HepG2 (cell line): ENCODE data around the gene USE1. TPM values are rescaled to one million over a fixed set of nuclear protein-coding genes. Genes with fewer than 3 reads are reported as not detected.
A peak's percentile ranks its signal among the peaks of the same experiment; 100 is the strongest.

Experiments
- ARNT2 ChIP-seq: sonication (generic); formaldehyde crosslinking; IDR thresholded peaks from 2 replicates; pipeline ENCODE4 v1.8.0; 2022; ENCODE audit warnings: mild to moderate bottlenecking, low read depth, missing genetic modification reagents, moderate library complexity
- JUND ChIP-seq: sonication (generic); formaldehyde crosslinking; IDR thresholded peaks from 2 replicates; pipeline ENCODE4 v1.8.0; 2022; ENCODE audit warnings: mild to moderate bottlenecking, missing genetic modification reagents
- KLF15 ChIP-seq: sonication (generic); formaldehyde crosslinking; IDR thresholded peaks from 2 replicates; pipeline ENCODE4 v1.8.1; 2023; ENCODE audit warnings: borderline replicate concordance, mild to moderate bottlenecking, inconsistent platforms, missing genetic modification reagents, mixed read lengths
- MEF2D ChIP-seq: sonication (generic); formaldehyde crosslinking; IDR thresholded peaks from 2 replicates; pipeline ENCODE4 v1.5.1; 2020; ENCODE audit warnings: mild to moderate bottlenecking, missing genetic modification reagents
- NFRKB ChIP-seq: fragments of 450-650 bp; IDR thresholded peaks from 2 replicates; pipeline ENCODE4 v1.6.1; 2017
- PRPF4 ChIP-seq: fragments of 200-400 bp; formaldehyde crosslinking; IDR thresholded peaks from 2 replicates; pipeline ENCODE4 v1.6.1; 2016; ENCODE audit warnings: low read length, low read depth; ENCODE audit not compliant: poor library complexity, severe bottlenecking
- RBAK ChIP-seq: sonication (generic); formaldehyde crosslinking; IDR thresholded peaks from 2 replicates; pipeline ENCODE4 v1.5.1; 2020; ENCODE audit warnings: mild to moderate bottlenecking, missing genetic modification reagents
- SOX6 ChIP-seq, 2 experiments: fragments of 450-650 bp in 1 of 2; sonication (generic) in 1 of 2; formaldehyde crosslinking in 1 of 2; IDR thresholded peaks; 2 replicates each; pipeline versions ENCODE4 v1.4.0 to v1.6.1; 2017 to 2020; ENCODE audit warnings: antibody characterized with exemption in 1 of 2, mild to moderate bottlenecking in 1 of 2, missing genetic modification reagents in 1 of 2
- SRSF9 ChIP-seq: fragments of 200-400 bp; formaldehyde crosslinking; IDR thresholded peaks from 2 replicates; pipeline ENCODE4 v1.6.1; 2018; ENCODE audit warnings: borderline replicate concordance, mild to moderate bottlenecking, low read depth, low read length; ENCODE audit not compliant: insufficient read depth, poor library complexity, severe bottlenecking
- THYN1 ChIP-seq: sonication (generic); formaldehyde crosslinking; IDR thresholded peaks from 2 replicates; pipeline ENCODE4 v1.8.1; 2023; ENCODE audit warnings: low read depth, mild to moderate bottlenecking, moderate library complexity, missing genetic modification reagents, borderline replicate concordance
- TSC22D2 ChIP-seq: sonication (generic); formaldehyde crosslinking; IDR thresholded peaks from 2 replicates; pipeline ENCODE4 v1.5.1; 2020; ENCODE audit warnings: missing genetic modification reagents, mild to moderate bottlenecking, borderline replicate concordance
- YEATS4 ChIP-seq: sonication (generic); formaldehyde crosslinking; IDR thresholded peaks from 2 replicates; pipeline ENCODE4 v1.4.0; 2020; ENCODE audit warnings: missing genetic modification reagents, borderline replicate concordance
- ZBTB7B ChIP-seq: sonication (generic); formaldehyde crosslinking; IDR thresholded peaks from 2 replicates; pipeline ENCODE4 v1.4.0; 2020; ENCODE audit warnings: missing genetic modification reagents
- ZNF230 ChIP-seq: sonication (generic); formaldehyde crosslinking; IDR thresholded peaks from 2 replicates; pipeline ENCODE4 v1.4.0; 2020; ENCODE audit warnings: mild to moderate bottlenecking, missing genetic modification reagents
- ZNF264 ChIP-seq: sonication (generic); formaldehyde crosslinking; IDR thresholded peaks from 2 replicates; pipeline ENCODE4 v1.4.0; 2020; ENCODE audit warnings: missing genetic modification reagents
- ZNF30 ChIP-seq: sonication (generic); formaldehyde crosslinking; IDR thresholded peaks from 2 replicates; pipeline ENCODE4 v1.5.0; 2020; ENCODE audit warnings: mild to moderate bottlenecking, missing genetic modification reagents
- ZNF652 ChIP-seq: IDR thresholded peaks from 2 replicates; pipeline ENCODE4 v1.6.1; 2016; ENCODE audit warnings: low read depth, borderline replicate concordance
- ZNF841 ChIP-seq: sonication (generic); formaldehyde crosslinking; IDR thresholded peaks from 2 replicates; pipeline ENCODE4 v1.8.1; 2023; ENCODE audit warnings: missing genetic modification reagents, borderline replicate concordance
- polyA plus RNA-seq, 8 experiments: library from polyadenylated mRNA; depleted of rRNA in 3 of 8; stranded (reverse) in 7 of 8; unstranded in 1 of 8; fragments of >200 nt; fragmentation: Illumina TruSeq in 4 of 8; extraction: Trizol in 4 of 8; gene quantifications; 2 replicates each; pipeline versions ENCODE4 v1.2.1 to v1.2.3, GENCODE V29; 2011 to 2016; ENCODE audit warnings: low read depth in 4 of 8, missing spikeins in 1 of 8, mixed read lengths in 1 of 8; ENCODE audit not compliant: insufficient read depth in 1 of 8
- total RNA-seq, 5 experiments: library from RNA; depleted of rRNA; stranded (reverse); fragments of >200 nt; fragmentation: Illumina TruSeq; extraction: Trizol; gene quantifications; 2 replicates each; pipeline ENCODE4 v1.2.3, GENCODE V29; 2016; ENCODE audit warnings: low read depth in 1 of 5
- TF ChIP-seq, protein P1 (sequence below): IDR thresholded peaks from 2 replicates; pipeline ENCODE4 v1.6.1; 2016; ENCODE audit warnings: low read depth
- TF ChIP-seq, protein P2 (sequence below): fragments of 450-650 bp; IDR thresholded peaks from 2 replicates; pipeline ENCODE4 v1.6.1; 2017; ENCODE audit warnings: mild to moderate bottlenecking
- TF ChIP-seq, protein P3 (sequence below): sonication (generic); formaldehyde crosslinking; IDR thresholded peaks from 2 replicates; pipeline ENCODE4 v1.4.0; 2020; ENCODE audit warnings: missing genetic modification reagents
- TF ChIP-seq, protein P4 (sequence below): IDR thresholded peaks from 2 replicates; pipeline ENCODE4 v1.6.1; 2016; ENCODE audit warnings: mild to moderate bottlenecking, missing biosample characterization, missing genetic modification reagents

USE1 gene
- total and polyA plus RNA-seq, 2 of the 13 experiments (the other 11 are each of a cell fraction or from before 2014, with no cell fraction given) = 9.9 to 17.6 TPM

DNA sequence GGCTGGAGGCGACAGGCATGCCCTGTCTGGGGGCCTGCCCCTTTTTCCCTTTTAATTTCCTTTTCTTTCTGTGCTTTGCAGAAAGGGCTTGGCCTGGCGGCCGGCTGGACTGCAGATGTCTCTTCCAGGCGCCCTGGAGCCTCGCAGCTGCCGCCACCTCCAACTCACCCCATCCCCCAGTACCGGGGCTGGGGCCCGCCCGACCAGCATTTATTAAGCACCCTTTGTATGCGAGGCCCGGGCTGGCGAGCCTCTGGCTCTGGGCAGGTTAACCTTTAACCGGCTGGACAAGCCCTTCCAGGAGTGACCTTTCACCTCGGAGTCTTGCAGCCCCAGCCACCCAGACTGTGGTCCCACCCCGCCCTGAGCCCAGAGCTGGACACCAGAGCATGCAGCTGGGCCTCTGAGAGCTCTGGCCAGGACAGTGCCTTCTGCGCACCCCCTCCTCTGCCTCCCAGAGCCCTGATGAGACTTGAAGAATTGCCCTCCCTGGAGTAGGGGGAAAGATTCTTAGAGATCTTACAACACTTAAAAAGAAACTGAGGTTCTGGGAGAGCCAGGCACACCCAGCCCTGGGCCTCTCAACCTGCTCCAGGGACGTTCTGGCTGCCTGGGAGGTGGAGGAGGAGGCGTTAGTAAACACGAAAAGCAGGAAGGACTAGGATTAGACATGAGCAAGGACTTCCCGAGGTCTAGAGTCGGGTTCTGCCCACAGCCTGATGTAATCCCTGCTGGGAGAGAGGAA, 31.7 kb downstream of the USE1 start (continued):
- TF ChIP-seq TSC22D2 (CRISPR knock-in tag) (no peak), ZNF652 (CRISPR knock-in tag) (peak; percentile 58; the same call in 1 of the 2 replicates), ZNF841 (CRISPR knock-in tag) (no peak), SOX6 (IDR thresholded peaks at IDR 0.05) (no peak), SOX6 (CRISPR knock-in tag; IDR thresholded peaks at IDR 0.05) (peak; percentile 34; the same call in 1 of the 2 replicates), NFRKB (no peak), RBAK (CRISPR knock-in tag) (no peak), ARNT2 (no peak), ZNF30 (CRISPR knock-in tag) (no peak), JUND (CRISPR knock-in tag) (no peak), YEATS4 (CRISPR knock-in tag) (peak; percentile 62), THYN1 (CRISPR knock-in tag) (no peak), MEF2D (CRISPR knock-in tag) (no peak; the same call in 1 of the 2 replicates), SRSF9 (no peak), PRPF4 (no peak), KLF15 (CRISPR knock-in tag) (no peak), ZNF230 (CRISPR knock-in tag) (no peak), ZNF264 (0 out of 2 replicates have a peak, but pooled peaks have one; percentile 35), ZBTB7B (peak; percentile 35; the same call in 1 of the 2 replicates)
- TF ChIP-seq, protein P1, sequence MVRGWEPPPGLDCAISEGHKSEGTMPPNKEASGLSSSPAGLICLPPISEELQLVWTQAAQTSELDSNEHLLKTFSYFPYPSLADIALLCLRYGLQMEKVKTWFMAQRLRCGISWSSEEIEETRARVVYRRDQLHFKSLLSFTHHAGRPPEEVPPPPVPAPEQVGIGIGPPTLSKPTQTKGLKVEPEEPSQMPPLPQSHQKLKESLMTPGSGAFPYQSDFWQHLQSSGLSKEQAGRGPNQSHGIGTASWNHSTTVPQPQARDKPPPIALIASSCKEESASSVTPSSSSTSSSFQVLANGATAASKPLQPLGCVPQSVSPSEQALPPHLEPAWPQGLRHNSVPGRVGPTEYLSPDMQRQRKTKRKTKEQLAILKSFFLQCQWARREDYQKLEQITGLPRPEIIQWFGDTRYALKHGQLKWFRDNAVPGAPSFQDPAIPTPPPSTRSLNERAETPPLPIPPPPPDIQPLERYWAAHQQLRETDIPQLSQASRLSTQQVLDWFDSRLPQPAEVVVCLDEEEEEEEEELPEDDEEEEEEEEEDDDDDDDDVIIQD (CRISPR knock-in tag) = no peak
- TF ChIP-seq, protein P2, sequence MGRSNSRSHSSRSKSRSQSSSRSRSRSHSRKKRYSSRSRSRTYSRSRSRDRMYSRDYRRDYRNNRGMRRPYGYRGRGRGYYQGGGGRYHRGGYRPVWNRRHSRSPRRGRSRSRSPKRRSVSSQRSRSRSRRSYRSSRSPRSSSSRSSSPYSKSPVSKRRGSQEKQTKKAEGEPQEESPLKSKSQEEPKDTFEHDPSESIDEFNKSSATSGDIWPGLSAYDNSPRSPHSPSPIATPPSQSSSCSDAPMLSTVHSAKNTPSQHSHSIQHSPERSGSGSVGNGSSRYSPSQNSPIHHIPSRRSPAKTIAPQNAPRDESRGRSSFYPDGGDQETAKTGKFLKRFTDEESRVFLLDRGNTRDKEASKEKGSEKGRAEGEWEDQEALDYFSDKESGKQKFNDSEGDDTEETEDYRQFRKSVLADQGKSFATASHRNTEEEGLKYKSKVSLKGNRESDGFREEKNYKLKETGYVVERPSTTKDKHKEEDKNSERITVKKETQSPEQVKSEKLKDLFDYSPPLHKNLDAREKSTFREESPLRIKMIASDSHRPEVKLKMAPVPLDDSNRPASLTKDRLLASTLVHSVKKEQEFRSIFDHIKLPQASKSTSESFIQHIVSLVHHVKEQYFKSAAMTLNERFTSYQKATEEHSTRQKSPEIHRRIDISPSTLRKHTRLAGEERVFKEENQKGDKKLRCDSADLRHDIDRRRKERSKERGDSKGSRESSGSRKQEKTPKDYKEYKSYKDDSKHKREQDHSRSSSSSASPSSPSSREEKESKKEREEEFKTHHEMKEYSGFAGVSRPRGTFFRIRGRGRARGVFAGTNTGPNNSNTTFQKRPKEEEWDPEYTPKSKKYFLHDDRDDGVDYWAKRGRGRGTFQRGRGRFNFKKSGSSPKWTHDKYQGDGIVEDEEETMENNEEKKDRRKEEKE = no peak
- TF ChIP-seq, protein P3, sequence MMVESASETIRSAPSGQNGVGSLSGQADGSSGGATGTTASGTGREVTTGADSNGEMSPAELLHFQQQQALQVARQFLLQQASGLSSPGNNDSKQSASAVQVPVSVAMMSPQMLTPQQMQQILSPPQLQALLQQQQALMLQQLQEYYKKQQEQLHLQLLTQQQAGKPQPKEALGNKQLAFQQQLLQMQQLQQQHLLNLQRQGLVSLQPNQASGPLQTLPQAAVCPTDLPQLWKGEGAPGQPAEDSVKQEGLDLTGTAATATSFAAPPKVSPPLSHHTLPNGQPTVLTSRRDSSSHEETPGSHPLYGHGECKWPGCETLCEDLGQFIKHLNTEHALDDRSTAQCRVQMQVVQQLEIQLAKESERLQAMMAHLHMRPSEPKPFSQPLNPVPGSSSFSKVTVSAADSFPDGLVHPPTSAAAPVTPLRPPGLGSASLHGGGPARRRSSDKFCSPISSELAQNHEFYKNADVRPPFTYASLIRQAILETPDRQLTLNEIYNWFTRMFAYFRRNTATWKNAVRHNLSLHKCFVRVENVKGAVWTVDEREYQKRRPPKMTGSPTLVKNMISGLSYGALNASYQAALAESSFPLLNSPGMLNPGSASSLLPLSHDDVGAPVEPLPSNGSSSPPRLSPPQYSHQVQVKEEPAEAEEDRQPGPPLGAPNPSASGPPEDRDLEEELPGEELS (CRISPR knock-in tag) = no peak
- TF ChIP-seq, protein P4, sequence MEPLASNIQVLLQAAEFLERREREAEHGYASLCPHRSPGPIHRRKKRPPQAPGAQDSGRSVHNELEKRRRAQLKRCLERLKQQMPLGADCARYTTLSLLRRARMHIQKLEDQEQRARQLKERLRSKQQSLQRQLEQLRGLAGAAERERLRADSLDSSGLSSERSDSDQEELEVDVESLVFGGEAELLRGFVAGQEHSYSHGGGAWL (CRISPR knock-in tag) = no peak
